OCI-LY1 (cell line): ENCODE results near the gene EPAS1.

Experiments
- H2AFZ ChIP-seq: fragments of 200-600 bp; sonication (generic), shearing (Covaris generic); 2 replicates; pipeline ENCODE4 v1.6.0; 2014; ENCODE audit warnings: antibody characterized with exemption, mild to moderate bottlenecking, low read length
- H3F3A ChIP-seq: fragments of 200-600 bp; sonication (generic), shearing (Covaris generic); 2 replicates; pipeline ENCODE4 v1.6.0; 2014; ENCODE audit warnings: mild to moderate bottlenecking, antibody characterized with exemption, low read length, moderate library complexity; ENCODE audit not compliant: insufficient read depth
- H3K27ac ChIP-seq: fragments of 200-600 bp; sonication (generic); 2 replicates; pipeline ENCODE4 v1.5.1; 2014; ENCODE audit warnings: low read length, mixed run types, mild to moderate bottlenecking, low read depth; ENCODE audit not compliant: poor library complexity, severe bottlenecking
- H3K27me3 ChIP-seq: fragments of 200-600 bp; sonication (generic); 2 replicates; pipeline ENCODE4 v1.6.0; 2014; ENCODE audit warnings: antibody characterized with exemption, mild to moderate bottlenecking, low read length, moderate library complexity; ENCODE audit not compliant: insufficient read depth
- H3K36me3 ChIP-seq: fragments of 200-600 bp; sonication (generic); 2 replicates; pipeline ENCODE4 v1.6.1; 2014; ENCODE audit warnings: mild to moderate bottlenecking, antibody characterized with exemption, low read length, moderate library complexity, mixed read lengths; ENCODE audit not compliant: insufficient read depth
- H3K4me1 ChIP-seq: fragments of 200-600 bp; sonication (generic); 2 replicates; pipeline ENCODE4 v1.5.1; 2014; ENCODE audit warnings: mild to moderate bottlenecking, low read length, moderate library complexity; ENCODE audit not compliant: insufficient read depth, severe bottlenecking
- H3K4me2 ChIP-seq: fragments of 200-600 bp; sonication (generic), shearing (Covaris generic); 2 replicates; pipeline ENCODE4 v1.6.1; 2014; ENCODE audit warnings: low read length
- H3K4me3 ChIP-seq: fragments of 200-600 bp; sonication (generic); 2 replicates; pipeline ENCODE4 v1.5.1; 2014; ENCODE audit warnings: low read length, low read depth, mild to moderate bottlenecking, mixed read lengths; ENCODE audit not compliant: poor library complexity, severe bottlenecking
- H3K79me2 ChIP-seq: fragments of 200-600 bp; shearing (Covaris generic); 2 replicates; pipeline ENCODE4 v1.6.1; 2016; ENCODE audit warnings: mixed run types, low read length, mixed read lengths; ENCODE audit not compliant: insufficient read depth
- H3K9ac ChIP-seq: fragments of 200-600 bp; sonication (generic), shearing (Covaris generic); 2 replicates; pipeline ENCODE4 v1.6.1; 2014; ENCODE audit warnings: mild to moderate bottlenecking, low read length, mixed read lengths
- H3K9me2 ChIP-seq: fragments of 200-600 bp; sonication (generic), shearing (Covaris generic); 2 replicates; pipeline ENCODE4 v1.6.1; 2014; ENCODE audit warnings: low read depth, mild to moderate bottlenecking, low read length, mixed read lengths
- H3K9me3 ChIP-seq: fragments of 200-600 bp; shearing (Covaris generic); 2 replicates; pipeline ENCODE4 v1.6.1; 2014; ENCODE audit warnings: low read length, mixed read lengths
- H4K20me1 ChIP-seq: fragments of 200-600 bp; sonication (generic), shearing (Covaris generic); 2 replicates; pipeline ENCODE4 v1.6.0; 2016; ENCODE audit warnings: mild to moderate bottlenecking, low read length; ENCODE audit not compliant: insufficient read depth
- CTCF ChIP-seq: fragments of 200-600 bp; sonication (generic), shearing (Covaris generic); IDR thresholded peaks from 2 replicates; pipeline ENCODE4 v1.5.1; 2017; ENCODE audit warnings: mild to moderate bottlenecking, antibody characterized with exemption, low read length, moderate library complexity, mixed read lengths
- EZH2 ChIP-seq: fragments of 200-600 bp; sonication (generic), shearing (Covaris generic); IDR thresholded peaks from 2 replicates; pipeline ENCODE4 v1.8.0; 2017; ENCODE audit warnings: borderline replicate concordance, mixed run types, mild to moderate bottlenecking, antibody characterized with exemption, low read length, moderate library complexity, mixed read lengths

EPAS1 gene

GRCh38 chr2:46422717-46423394 is 125.6 kb downstream of the EPAS1 start:
- Histone ChIP-seq H4K20me1 (no peaks in the 10 kb centered on the region), H3K4me2 (no peak overlapping the region), H3F3A (no peaks in the 10 kb centered on the region), H3K27ac (no peak overlapping the region), H2AFZ (no peak overlapping the region), H3K9me2 (no peaks in the 10 kb centered on the region), H3K36me3 (no peaks in the 10 kb centered on the region), H3K4me1 (no peaks in the 10 kb centered on the region), H3K9ac (no peak overlapping the region), H3K9me3 (peaks cover 3% of the 10 kb centered on the region; the same call in 1 of the 2 replicates), H3K27me3 (no peaks in the 10 kb centered on the region), H3K79me2 (no peaks in the 10 kb centered on the region), H3K4me3 (no peak overlapping the region)
- no peak for TF ChIP-seq EZH2
- no peak for TF ChIP-seq CTCF

GRCh38 chr2:46424937-46425336 is 127.7 kb downstream of the EPAS1 start:
- Histone ChIP-seq H3K4me1 (no peaks in the 10 kb centered on the region), H2AFZ (no peak overlapping the region), H3K79me2 (no peaks in the 10 kb centered on the region), H3F3A (no peaks in the 10 kb centered on the region), H4K20me1 (no peaks in the 10 kb centered on the region), H3K4me2 (no peak overlapping the region), H3K9ac (no peak overlapping the region), H3K9me2 (no peaks in the 10 kb centered on the region), H3K4me3 (no peak overlapping the region), H3K9me3 (no peaks in the 10 kb centered on the region), H3K27me3 (peaks cover under 1% of the 10 kb centered on the region; the same call in 1 of the 2 replicates), H3K36me3 (no peaks in the 10 kb centered on the region), H3K27ac (no peak overlapping the region)
- TF ChIP-seq EZH2 (no peak), CTCF (no peak)

GRCh38 chr2:46428911-46429436 is 131.8 kb downstream of the EPAS1 start:
- no peaks in the 10 kb centered on the region for H3K79me2 ChIP-seq
- H3K9ac ChIP-seq: no peak overlapping the region
- H3F3A ChIP-seq: no peaks in the 10 kb centered on the region
- no peak overlapping the region for H3K4me3 ChIP-seq
- no peaks in the 10 kb centered on the region for H3K9me3 ChIP-seq
- H3K4me1 ChIP-seq: no peaks in the 10 kb centered on the region
- H3K27ac ChIP-seq: no peak overlapping the region
- no peaks in the 10 kb centered on the region for H3K9me2 ChIP-seq
- H3K4me2 ChIP-seq: no peak overlapping the region
- no peaks in the 10 kb centered on the region for H3K36me3 ChIP-seq
- no peaks in the 10 kb centered on the region for H4K20me1 ChIP-seq
- H3K27me3 ChIP-seq: peaks cover 7% of the 10 kb centered on the region; the same call in 1 of the 2 replicates
- no peak for TF ChIP-seq EZH2
- TF ChIP-seq CTCF: no peak
- no peak overlapping the region for H2AFZ ChIP-seq
